Activated CD4-positive, CD25-positive, alpha-beta regulatory T cell treated with anti-CD3 and anti-CD28 coated beads, Interleukin-2, amount 50 U/mL, for 24 hours (primary cell): ENCODE results near the gene SLC51A.
"Not testable (repeated sequence)": the region's sequence is repeated elsewhere in the genome, so short reads cannot be mapped to it uniquely, and the experiment has no call there.

Source experiments
- ATAC-seq, 2 donors: fragments of 150-1000 bp; cut with Tn5 transposase; one replicate each; pipeline ENCODE4 v1.10.0; 2021; ENCODE audit warnings: mild to moderate bottlenecking in 1 of 2, moderate library complexity in 1 of 2

Gene SLC51A

DNA sequence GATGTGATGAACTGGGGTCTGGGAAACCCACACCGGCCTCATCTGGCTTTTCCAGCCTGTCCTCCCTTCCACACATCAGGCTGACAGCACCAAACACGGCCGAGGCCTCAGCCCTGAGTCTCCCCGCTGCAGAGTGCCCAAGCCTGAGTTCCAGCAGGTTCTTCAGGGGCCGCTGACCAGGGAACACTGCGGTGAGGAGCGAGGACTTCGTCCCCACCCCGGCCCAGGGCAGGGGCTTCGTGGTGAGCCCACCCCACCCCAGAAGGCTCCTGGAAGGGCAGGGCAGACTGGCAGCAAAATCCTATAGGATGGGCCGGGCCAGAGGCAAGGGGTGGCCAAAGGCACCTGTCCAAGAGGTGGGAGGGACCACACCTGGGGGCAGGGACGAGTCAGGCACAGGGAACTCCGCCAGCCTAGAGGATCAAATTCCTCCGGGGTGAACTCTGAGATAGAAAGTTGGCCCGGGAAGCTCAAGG is at the start of gene SLC51A:
Gene SLC51A (plus strand): TSS at position 446 of the 476 bp plus-strand sequence. CDS start 179 bp downstream, outside the sequence.
- ATAC-seq = no peak

DNA sequence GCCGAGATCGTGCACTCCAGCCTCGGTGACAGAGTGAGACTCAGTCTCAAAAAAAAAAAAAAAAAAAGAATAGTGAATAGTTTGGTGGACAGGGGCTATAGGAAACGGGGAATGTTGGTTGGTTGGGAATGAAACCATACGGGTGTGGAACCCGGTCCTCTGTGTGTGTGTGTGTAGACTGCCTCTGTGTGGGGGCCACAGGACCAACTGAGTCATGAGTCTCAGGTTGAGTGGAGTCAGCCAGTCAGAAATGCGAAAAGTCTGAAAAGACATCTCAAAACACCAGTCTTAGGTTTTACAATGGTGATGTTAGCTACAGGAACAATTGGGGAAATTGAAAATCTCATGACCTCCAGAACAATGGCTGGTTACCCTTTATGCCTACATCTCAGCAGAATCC is 49.6 kb upstream of the SLC51A start:
- peak; percentile 64 to 85 for ATAC-seq

DNA sequence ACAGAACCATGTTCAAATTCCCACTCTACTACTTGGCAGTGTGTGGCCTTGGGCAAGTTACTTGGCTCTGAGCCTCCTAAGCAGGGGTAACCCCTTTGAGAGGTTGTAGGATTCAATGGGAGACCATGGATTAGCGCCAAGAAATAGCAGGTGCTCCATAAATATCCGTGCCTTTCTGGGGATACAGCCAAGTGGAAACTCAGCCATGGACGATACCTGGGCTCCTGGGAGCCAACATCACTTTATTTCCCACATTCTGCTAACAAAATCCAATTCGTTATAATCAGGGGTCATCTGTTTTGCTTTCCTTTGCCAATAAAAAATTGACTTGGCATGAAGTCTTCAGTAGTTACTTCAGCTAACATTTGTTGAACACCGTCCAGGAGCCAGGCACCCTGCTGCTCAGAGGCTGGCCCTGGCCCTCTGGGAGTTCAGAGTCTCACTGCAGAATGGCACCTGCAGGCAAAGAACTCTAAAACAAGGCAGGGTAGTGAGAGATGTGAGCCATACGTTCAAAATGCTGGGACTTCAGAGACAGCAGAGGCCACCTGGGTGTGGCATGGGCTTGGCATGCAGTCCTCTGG is 47.4 kb upstream of the SLC51A start:
- ATAC-seq = no peak

DNA sequence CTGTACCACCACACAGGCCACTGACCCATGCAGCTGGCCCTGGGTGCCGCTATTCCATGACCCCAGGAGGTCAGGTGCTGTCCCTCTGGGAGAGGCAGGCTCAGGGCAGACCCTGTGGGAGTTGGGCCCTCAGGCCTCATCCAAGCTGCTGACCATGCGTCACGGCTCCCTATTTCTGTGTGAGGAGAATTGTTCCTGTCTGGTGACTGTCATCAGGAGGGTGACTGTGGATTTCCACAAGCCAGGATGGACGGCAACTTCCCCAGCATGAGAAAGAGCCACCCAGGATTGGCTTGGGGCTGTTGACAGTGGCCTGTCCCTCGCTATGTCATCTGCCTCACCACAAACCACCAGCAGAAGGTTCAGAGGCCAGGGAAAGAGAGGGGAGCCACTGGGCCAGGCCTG is 46.5 kb upstream of the SLC51A start:
- no peak for ATAC-seq

DNA sequence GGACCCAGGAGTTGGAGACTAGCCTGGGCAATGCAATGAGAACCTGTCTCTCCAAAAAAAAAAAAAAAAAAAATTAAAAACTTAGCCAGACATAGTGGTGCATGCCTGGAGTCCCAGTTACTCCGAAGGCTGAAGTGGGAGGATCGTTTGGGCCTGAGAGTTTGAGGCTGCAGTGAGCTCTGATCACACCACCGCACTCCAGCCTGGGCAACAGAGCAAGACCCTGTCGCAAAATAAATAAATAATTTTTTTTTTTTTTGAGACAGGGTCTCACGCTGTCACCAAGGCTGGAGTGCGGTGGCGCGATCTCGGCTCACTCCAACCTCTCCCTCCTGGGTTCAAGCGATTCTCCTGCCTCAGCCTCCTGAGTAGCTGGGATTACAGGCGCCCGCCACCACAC is 46.0 kb upstream of the SLC51A start:
- not testable (repeated sequence) for ATAC-seq

DNA sequence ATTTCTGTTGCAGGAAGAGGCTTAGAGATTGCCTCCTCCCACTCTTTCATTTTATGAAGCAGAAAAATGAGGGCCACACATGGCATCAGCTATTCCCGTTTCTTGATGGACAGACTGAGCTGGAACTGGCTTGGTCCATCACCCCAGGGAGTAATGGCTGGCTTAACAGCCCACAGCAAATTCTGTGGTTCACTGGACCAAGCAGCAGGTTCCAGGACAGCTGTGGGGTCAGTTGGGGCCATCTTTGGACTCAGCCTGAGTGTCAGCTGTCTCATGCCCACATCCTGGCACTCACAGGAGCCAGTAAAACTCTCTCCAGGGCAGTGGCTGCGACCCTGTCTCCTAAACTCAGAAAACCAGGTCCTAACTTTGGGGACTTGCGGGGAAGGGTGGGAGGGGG is 41.7 kb upstream of the SLC51A start:
- no peak for ATAC-seq

DNA sequence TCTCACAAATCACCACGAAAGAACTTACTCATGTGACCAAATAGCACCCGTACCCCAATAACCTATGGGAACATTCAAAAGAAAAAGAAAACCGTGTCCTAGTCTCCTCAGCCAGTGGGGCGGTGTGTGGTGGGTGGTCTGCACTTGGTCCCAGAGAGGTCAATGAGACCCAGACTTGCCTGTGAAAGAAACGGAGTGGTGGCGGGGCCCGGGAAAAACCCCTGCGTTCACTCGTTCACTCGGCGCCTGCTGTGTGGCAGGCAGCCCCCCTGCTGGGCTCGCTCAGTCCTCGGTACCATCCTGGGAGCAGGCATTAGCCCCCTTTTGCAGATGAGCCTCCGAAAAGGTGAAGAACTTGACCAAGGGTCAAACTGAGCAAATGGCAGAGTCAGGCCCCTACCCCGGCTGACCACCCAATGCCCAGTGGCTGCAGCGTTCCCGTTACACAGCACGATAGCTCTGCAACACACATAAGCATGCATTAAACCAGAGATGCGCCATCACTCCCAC is 41.2 kb upstream of the SLC51A start:
- ATAC-seq = no peak

DNA sequence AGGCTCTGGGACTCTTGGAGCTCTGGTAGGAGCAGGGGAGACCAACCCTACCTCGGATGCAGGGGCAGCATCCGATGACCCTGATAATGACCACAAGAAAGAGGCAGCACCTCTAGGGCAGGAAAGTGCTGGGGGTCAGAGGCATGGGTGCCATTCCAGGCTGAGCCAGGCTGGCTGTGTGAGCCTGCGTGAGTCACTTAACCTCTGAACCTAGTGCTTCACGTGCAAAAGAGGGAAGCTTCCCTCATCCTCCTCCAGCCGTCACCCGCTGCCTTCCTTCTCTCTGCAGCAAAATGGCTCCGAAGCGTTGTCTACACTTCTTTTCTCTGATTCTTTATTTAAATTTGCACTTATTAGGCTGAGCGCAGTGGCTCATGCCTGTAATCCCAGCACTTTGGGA is 40.6 kb upstream of the SLC51A start:
- ATAC-seq = no peak

DNA sequence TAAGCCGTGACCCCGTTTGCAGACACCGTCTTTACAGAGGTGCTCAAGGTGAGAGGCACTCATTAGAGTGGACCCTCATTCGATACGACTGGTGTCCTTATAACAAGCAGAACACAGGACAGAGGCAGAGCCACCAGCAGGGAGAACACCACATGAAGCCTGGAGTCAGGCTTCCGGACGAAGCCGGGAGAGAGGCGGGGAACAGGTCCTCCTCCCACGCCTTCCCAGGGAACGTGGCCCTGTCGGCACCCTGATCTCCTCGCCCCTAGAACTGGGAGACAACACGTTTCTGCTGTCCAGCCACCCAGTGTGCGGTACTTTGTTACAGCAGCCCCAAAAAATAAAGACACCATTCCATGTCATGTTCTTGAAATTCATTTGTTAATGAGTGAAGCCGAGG is 38.8 kb upstream of the SLC51A start:
- ATAC-seq = no peak

DNA sequence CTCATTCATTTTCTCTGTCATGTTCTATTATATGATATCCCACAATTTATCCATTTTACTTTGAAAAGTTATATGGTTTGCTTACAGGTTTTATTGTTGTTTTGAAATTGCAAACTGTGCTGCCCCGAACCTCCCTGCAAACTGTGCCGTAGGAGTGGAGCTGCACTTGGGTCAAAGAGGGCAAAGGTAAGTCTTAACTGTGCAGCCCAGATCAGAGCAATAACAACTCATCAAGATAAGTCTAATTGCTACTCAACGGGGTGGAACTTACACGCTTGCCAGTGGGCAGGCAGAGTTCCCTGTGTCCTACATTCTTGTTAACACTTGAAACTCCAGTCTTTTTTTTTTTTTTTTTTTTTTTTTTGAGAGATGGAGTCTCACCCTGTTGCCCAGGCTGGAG is 38.4 kb upstream of the SLC51A start:
- ATAC-seq = no peak

DNA sequence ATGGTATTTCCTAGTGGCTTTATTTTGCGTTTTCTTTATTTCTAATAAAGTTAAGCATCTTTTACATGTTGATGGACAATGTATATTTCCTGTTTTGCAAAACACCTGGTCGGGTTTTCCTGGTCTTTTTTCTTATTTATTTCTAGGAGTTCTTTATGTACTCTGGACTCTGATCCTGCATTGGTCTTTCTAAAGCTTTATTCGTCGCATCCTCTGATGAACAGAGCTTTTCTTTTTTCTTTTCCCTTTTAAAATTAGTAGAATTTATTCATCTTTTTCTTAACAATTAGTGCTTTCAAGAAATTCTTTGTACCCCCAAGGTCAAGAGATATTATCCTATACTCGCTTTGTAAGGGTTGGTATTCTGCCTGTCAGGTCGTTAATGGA is 37.3 kb upstream of the SLC51A start:
- ATAC-seq = no peak

DNA sequence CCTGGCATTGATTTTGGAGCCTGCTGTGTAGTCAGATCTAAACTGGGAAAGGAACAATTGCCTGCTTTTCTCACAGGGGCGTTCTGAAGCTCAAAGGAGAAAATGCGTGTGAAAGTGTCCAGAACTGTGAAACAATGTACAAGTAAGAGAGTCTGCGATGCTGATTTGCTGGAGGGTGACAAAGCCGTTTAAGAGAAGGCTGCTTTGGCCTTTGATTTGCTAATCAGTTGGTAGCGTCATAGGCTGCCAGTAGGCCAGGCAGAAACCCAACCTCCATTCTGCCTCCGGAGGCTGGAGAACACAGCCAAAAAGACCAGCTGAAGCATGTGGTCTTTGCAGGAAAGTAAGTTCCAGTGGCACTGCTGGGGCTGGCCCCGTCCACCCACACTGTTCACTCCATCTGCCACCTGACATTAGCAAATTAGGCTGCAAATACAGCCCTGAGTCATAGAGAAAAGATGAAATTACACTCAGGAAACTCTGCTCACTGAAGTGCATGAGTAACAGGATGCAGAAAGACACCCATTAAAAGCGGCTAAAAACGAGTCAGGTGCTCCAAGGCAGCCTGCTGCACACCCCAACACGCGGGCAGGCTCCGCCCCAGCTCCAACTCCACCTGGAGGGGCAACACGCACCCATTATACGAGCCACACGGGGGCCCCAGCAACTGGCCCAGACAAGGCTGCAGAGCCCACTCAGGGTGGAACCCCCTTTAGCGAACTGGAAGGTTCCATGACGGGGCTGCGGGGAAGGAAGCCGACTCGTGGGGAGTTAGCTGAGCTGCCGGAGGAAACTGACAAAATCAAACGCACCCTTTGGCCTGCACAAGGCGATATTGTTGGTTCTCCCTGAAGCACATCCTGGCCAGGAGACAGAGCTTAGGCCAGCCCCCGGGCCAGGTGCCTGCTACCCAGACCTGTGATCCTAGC is 36.7 kb upstream of the SLC51A start:
- ATAC-seq = peak; percentile 80 to 86

DNA sequence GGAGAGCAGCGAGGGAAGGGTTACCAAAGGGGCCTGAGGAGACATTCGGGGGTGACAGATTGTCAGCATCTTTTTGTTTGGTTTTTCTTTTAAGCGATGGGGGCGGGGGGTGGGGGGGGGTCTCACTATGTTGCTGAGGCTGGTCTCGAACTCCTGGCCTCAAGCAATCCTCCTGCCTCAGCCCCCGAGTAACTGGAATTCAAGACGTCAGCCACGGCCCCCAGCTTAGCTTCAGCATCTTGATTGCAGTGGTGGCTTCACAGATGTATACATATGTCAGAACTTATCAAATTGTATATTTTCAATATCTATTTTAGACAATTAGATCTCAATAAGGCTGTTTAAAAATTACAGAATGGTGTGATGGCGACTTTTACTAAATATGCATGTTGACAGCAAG is 36.0 kb upstream of the SLC51A start:
- ATAC-seq = no peak

DNA sequence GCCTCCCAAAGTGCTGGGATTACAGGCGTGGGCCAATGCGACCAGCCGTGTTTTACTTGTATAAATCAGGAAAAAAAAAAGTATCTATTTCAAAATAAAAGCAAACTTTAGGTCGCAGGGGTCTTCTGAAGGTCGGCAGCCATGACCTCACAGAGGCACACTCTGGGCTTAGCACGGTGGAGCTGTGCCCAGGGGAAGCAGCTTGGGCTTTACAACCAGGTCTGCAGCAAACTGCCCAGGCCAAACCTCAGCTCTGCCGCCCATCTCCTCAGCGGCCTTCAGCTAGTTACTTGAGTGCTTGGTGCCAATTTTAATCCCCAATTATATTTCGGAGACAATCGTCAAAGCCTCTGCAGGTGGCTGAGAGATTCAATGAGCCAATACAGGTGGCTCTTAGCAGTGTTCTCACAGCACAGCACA is 35.2 kb upstream of the SLC51A start:
- ATAC-seq = no peak

DNA sequence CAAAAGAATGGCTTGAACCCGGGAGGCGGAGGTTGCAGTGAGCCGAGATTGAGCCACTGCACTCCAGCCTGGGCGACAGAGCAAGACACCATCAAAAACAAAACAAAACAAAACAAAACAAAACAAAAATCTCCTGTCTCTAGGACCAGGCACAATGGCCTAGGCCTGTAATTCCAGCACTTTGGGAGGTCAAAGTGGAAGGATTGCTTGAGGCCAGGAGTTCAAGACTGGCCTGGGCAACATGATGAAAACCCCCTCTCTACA is 32.2 kb upstream of the SLC51A start:
- ATAC-seq = not testable (repeated sequence)

DNA sequence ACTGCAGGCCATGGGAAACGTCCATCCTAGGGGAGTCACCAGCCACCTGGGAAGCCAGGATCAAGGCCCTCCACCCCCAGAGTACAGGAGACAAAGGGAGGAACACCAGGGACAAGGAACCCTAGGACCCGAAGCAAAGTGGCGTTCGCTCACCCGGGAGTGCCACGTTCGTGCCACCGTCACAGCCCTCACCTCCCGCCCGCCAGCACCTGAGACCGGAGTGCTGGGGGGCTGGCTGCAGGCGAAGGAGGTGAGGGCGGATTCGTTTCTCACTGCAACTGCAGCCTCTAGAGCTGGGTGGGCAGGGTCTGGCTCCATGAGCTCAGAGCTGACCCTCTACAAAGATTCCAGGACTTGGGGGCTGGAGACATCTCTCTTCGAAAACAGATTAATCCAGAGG is 31.5 kb upstream of the SLC51A start:
- no peak for ATAC-seq

DNA sequence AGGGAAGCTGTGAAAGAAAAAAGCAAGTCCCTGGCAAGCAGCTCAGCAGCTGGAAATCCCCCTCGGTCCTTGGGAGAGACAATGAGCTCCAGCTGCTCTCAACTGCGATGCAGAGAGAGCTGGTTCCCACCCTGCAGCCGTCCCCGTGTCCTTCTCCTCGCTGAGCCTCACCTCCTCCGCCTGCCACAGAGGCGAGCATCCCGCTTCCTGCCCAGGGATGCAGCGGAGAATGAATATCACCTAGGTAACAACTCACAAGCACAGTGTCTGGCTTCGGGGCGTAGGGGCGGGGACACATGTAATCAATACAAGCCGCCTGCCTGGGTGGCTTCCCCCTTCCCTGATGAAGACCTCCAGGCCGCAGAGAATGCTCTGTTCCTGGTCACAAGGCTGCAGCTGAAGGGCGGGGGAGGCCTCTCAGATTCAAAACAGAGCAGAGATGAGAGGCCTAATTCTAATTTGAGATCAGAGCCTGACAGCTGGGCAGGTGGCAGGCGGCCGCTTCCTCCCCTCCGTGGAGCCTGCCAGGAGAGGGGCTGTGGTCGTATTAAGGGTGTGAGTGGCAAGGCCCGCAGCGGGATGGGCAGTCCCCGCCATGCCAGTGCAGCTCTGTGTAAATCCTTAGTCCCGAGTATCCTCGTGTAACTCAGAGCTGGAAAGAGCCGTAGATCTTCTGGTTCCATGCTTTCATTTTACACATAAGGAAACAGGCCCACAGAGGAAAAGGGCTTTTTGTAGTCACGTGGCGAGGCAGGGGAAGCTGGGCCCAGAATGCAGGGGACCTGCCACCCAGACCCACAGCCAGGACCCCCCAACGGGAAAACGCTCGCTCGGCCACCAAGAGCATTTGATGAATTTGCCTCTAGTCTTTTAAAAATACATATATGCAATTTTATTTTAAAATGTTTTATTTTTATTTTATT is 29.4 kb upstream of the SLC51A start:
- peak; percentile 3 to 7 for ATAC-seq

DNA sequence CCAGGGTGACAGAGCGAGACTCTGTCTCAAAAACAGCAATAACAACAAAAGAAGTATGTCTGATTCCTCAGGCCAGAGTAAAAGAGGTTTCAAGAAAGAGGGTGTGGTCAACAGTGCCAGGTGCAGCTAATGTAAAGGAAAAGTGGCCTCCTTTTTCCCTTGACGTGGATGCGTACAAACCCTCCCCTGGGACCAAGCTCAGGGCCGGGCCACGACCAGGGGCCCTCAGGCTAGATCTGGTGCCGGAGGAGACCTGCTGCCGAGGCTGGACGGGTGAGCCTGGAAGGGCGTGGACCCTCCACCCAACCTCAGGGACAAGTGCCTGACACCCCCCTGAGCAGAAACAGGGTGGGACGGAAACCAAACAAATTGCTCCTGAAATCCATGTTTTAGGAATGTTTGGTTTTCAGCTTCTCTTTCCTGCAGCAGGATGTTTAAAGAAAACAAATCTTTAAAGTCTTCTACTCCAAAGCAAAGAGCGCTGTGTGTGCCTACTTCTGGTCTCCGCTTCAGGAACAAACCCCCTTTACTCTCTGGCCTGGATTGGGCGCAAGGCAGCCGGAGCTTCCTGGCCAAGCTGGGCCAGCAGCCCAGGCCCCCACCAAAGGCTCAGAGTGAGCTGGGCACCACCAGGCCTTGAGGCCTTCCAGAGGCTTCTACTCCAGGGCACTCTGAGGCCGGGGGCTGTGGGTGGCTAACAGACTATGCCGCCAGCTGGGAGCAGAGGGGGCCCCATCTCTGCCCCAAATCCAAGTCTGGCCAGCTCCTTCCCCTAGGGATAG is 26.6 kb upstream of the SLC51A start:
- ATAC-seq = no peak

DNA sequence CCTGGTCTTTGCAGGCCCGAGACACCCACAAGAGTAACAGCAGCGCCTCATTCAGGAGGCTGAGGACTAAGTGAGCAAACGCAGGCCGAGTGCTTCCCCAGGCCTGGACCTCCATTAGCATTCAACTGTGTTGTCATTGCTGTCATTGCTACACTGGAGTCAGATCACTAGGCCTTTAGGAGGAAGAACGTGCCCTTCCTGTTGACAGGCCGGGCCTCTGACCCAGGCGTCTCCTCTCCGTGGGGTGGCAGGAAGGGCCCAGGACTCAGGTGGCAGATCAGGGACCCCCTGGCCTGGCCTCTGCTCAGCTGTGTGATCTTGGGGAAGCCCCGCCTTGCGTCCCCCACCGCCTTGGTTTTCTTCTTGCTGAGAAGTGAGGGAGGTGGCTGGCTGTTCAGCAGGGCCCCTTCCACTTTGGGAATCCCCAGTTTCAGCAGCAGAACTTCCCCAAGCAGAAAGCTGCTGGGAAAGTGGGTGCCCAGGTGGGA is 24.3 kb upstream of the SLC51A start:
- ATAC-seq = peak; percentile 37 to 45

DNA sequence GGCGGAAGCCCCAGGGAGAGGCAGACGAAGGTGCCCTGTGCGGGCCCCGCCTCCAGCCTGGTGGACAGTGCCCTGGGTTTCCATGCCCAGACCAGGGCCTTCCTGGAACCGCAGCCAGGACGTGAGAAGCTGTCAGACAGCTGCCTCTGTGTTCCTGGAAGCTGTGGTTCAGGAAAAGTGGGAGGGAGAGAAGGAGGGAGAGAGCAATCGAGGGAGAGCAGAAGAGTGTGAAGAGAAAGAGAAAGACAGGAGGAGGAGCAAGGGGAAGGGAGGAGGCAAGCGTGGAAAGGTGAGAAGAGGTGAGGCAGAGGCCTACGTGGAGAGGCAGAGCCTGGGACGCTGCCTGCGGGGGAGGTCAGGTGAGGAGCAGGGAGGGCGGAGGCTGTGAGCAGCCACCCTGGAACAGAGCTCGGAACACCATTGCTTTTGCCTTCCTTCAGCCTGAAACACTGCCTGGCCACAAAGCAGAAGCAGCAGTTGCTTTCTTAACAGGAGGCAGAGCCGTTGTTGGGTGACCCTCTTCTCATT is 23.7 kb upstream of the SLC51A start:
- peak; percentile 8 to 34 for ATAC-seq

DNA sequence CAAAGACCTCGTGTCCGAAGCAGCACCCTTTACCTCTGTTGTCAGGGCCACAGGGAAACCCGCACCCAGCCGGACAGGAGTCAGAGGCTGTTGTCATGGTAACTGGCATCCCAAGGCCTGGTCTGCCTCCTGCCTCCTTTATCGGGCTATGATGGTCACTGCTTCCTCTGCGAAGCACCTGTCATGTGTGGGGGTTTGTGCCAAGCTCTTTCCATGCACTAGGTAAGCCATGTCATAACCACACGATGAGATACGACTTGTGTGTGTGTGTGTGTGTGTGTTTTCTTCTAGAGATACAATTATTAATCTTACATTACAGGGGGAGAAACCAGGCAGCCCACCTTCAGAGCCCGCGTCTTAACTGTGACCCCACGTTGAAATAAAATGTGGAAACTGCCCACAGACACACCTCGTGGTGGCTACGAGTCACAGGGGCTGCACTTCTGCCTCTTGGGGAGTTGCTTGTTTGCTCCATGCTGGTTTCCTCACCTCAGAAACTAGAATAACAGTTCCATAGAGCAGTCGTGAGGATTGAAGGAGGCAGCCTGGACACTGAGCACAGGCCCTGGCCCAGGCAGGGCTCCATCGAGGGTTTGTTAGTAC is 23.1 kb upstream of the SLC51A start:
- peak in 1 of 2 donors; percentile 21 for ATAC-seq
